Neural progenitor cell (in vitro differentiated cells): ENCODE data around the gene PRXL2C. TPM values are rescaled to one million over a fixed set of nuclear protein-coding genes. Genes with fewer than 3 reads are reported as not detected.
"Not testable (repeated sequence)": the region's sequence is repeated elsewhere in the genome, so short reads cannot be mapped to it uniquely, and the experiment has no call there.

Experiments used
- DNase-seq: peaks from one replicate; pipeline ENCODE4 v3.0.0-alpha.2; 2016; ENCODE audit warnings: low spot score
- H2AFZ ChIP-seq: fragments of 200-600 bp; sonication (generic); replicated peaks from 2 replicates; pipeline ENCODE4 v1.6.1; 2016; ENCODE audit warnings: antibody characterized with exemption
- H3F3A ChIP-seq: fragments of 200-600 bp; sonication (generic); 2 replicates; pipeline ENCODE4 v1.6.1; 2016; ENCODE audit warnings: antibody characterized with exemption, low read depth
- H3K27ac ChIP-seq: fragments of 200-600 bp; sonication (generic); 2 replicates; pipeline ENCODE4 v1.5.1; 2016; ENCODE audit warnings: mild to moderate bottlenecking
- H3K27me3 ChIP-seq: fragments of 200-600 bp; sonication (generic); 2 replicates; pipeline ENCODE4 v1.6.1; 2016; ENCODE audit warnings: mild to moderate bottlenecking, moderate library complexity
- H3K36me3 ChIP-seq: fragments of 200-600 bp; sonication (generic); 2 replicates; pipeline ENCODE4 v1.5.1; 2016
- H3K4me1 ChIP-seq: fragments of 200-600 bp; sonication (generic); 2 replicates; pipeline ENCODE4 v1.6.1; 2016; ENCODE audit warnings: mixed run types
- H3K4me2 ChIP-seq: fragments of 200-600 bp; sonication (generic); 2 replicates; pipeline ENCODE4 v1.6.1; 2016
- H3K4me3 ChIP-seq: fragments of 200-600 bp; sonication (generic); 2 replicates; pipeline ENCODE4 v1.5.1; 2016
- H3K79me2 ChIP-seq: fragments of 200-600 bp; sonication (generic); 2 replicates; pipeline ENCODE4 v1.6.1; 2016; ENCODE audit warnings: low read depth
- H3K9ac ChIP-seq: fragments of 200-600 bp; sonication (generic); 2 replicates; pipeline ENCODE4 v1.6.1; 2016
- H3K9me3 ChIP-seq: fragments of 200-600 bp; sonication (generic); 2 replicates; pipeline ENCODE4 v1.5.1; 2016; ENCODE audit warnings: low read depth
- H4K20me1 ChIP-seq: fragments of 200-600 bp; sonication (generic); 2 replicates; pipeline ENCODE4 v1.6.1; 2016; ENCODE audit warnings: low read depth
- H3K27ac Mint-ChIP-seq: 3 replicates; pipeline ENCODE4 v1.8.0; 2021; ENCODE audit warnings: mixed read lengths
- H3K27me3 Mint-ChIP-seq: 2 replicates; pipeline ENCODE4 v1.8.0; 2022; ENCODE audit warnings: low read depth, mild to moderate bottlenecking, inconsistent platforms, moderate library complexity, mixed read lengths; ENCODE audit not compliant: insufficient read depth
- H3K36me3 Mint-ChIP-seq: 3 replicates; pipeline ENCODE4 v1.8.0; 2021; ENCODE audit warnings: mixed read lengths
- H3K4me1 Mint-ChIP-seq: 3 replicates; pipeline ENCODE4 v1.8.0; 2021; ENCODE audit warnings: mixed read lengths
- H3K4me3 Mint-ChIP-seq: 3 replicates; pipeline ENCODE4 v1.8.0; 2021; ENCODE audit warnings: mild to moderate bottlenecking, moderate library complexity, mixed read lengths
- H3K9me3 Mint-ChIP-seq: 3 replicates; pipeline ENCODE4 v1.8.0; 2020; ENCODE audit warnings: mixed read lengths
- CTCF ChIP-seq: fragments of 200-600 bp; sonication (generic); IDR thresholded peaks from 2 replicates; pipeline ENCODE4 v1.5.1; 2017; ENCODE audit warnings: antibody characterized with exemption, mild to moderate bottlenecking
- EZH2 ChIP-seq: fragments of 200-600 bp; sonication (generic); IDR thresholded peaks from 2 replicates; pipeline ENCODE4 v1.6.1; 2017; ENCODE audit warnings: antibody characterized with exemption, mild to moderate bottlenecking, moderate library complexity
- EZH2phosphoT487 ChIP-seq: fragments of 200-600 bp; sonication (generic); IDR thresholded peaks from 2 replicates; pipeline ENCODE4 v1.6.1; 2017; ENCODE audit warnings: antibody characterized with exemption
- total RNA-seq: library from RNA; depleted of rRNA; stranded (reverse); fragments of >200 nt; gene quantifications from 2 replicates; pipeline ENCODE4 v1.2.3, GENCODE V29; 2015; ENCODE audit warnings: low replicate concordance

Gene PRXL2C
- total RNA-seq, 1 donor from 2014 or later, result 5.1 TPM

GRCh38 chr9:96667363-96667728, 12.2 kb upstream of the PRXL2C start:
- Histone ChIP-seq H3K4me3 (no peak overlapping the region), H3K9ac (no peak overlapping the region), H3K4me1 (no peaks in the 10 kb centered on the region), H3K27ac (no peak overlapping the region), H3K4me2 (no peak overlapping the region), H3K36me3 (no peaks in the 10 kb centered on the region), H3K79me2 (no peaks in the 10 kb centered on the region), H4K20me1 (no peaks in the 10 kb centered on the region), H3F3A (no peaks in the 10 kb centered on the region), H3K27me3 (no peaks in the 10 kb centered on the region), H3K9me3 (no peaks in the 10 kb centered on the region), H2AFZ (no peak overlapping the region)
- peak; percentile 14 for DNase-seq
- peaks cover 6% of the 10 kb centered on the region for H3K9me3 Mint-ChIP-seq
- H3K4me3 Mint-ChIP-seq, result no peak overlapping the region
- TF ChIP-seq EZH2 (no peak), EZH2phosphoT487 (no peak), CTCF (no peak)
- H3K27me3 Mint-ChIP-seq, result peaks cover 2% of the 10 kb centered on the region
- H3K4me1 Mint-ChIP-seq, result no peaks in the 10 kb centered on the region
- no peaks in the 10 kb centered on the region for H3K36me3 Mint-ChIP-seq
- no peak overlapping the region for H3K27ac Mint-ChIP-seq

- not testable (repeated sequence) for H3K36me3 Mint-ChIP-seq, H3K27ac Mint-ChIP-seq
Measured at GRCh38 chr9:96666653-96667362, 11.7 kb upstream of the PRXL2C start.

GRCh38 chr9:96665789-96666188, 10.7 kb upstream of the PRXL2C start:
- no peaks in the 10 kb centered on the region for H3K36me3 ChIP-seq
- no peaks in the 10 kb centered on the region for H3K36me3 Mint-ChIP-seq
- H3K27me3 ChIP-seq, result no peaks in the 10 kb centered on the region
- H3K9me3 ChIP-seq, result no peaks in the 10 kb centered on the region
- no peak overlapping the region for H3K27ac Mint-ChIP-seq
- no peaks in the 10 kb centered on the region for H3K79me2 ChIP-seq
- H3K9ac ChIP-seq, result no peak overlapping the region
- no peak overlapping the region for H2AFZ ChIP-seq
- H3K4me1 Mint-ChIP-seq, result no peaks in the 10 kb centered on the region
- H3K9me3 Mint-ChIP-seq, result peaks cover 2% of the 10 kb centered on the region
- TF ChIP-seq CTCF (no peak), EZH2 (no peak), EZH2phosphoT487 (no peak)
- DNase-seq, result no peak
- no peak overlapping the region for H3K4me3 ChIP-seq
- no peaks in the 10 kb centered on the region for H3F3A ChIP-seq
- no peak overlapping the region for H3K27ac ChIP-seq
- no peaks in the 10 kb centered on the region for H3K4me1 ChIP-seq
- H3K27me3 Mint-ChIP-seq, result peaks cover 2% of the 10 kb centered on the region
- H4K20me1 ChIP-seq, result no peaks in the 10 kb centered on the region
- no peak overlapping the region for H3K4me2 ChIP-seq
- H3K4me3 Mint-ChIP-seq, result no peak overlapping the region

More at GRCh38 chr9:96666653-96667362, 11.7 kb upstream of the PRXL2C start:
- not testable (repeated sequence) for H3K4me3 Mint-ChIP-seq, H3K4me2 ChIP-seq, H3K36me3 ChIP-seq, H3K9me3 ChIP-seq, H3K27me3 Mint-ChIP-seq, H2AFZ ChIP-seq, H3K27me3 ChIP-seq, H3K79me2 ChIP-seq, H3F3A ChIP-seq, H3K9ac ChIP-seq, H3K27ac ChIP-seq, H4K20me1 ChIP-seq, H3K4me1 ChIP-seq, H3K4me1 Mint-ChIP-seq, H3K9me3 Mint-ChIP-seq, H3K4me3 ChIP-seq
- peak; percentile 71 for TF ChIP-seq CTCF
- peak; percentile 64 for DNase-seq
